ENCODE data around the gene ZFYVE16.

GRCh38 chr5:80509362-80509761 is 101.5 kb downstream of the ZFYVE16 start:
- TF ChIP-seq POLR2A (IDR thresholded peaks at IDR 0.05; ENCODE audit: low read depth, low read length) (no peak), POLR2AphosphoS5 (IDR thresholded peaks at IDR 0.05; ENCODE audit: low read depth, low read length) (no peak), PAX5 (IDR thresholded peaks at IDR 0.05; ENCODE audit: insufficient read depth, low read length, severe bottlenecking) (no peak), TAF1 (IDR thresholded peaks at IDR 0.05; ENCODE audit: low read depth, low read length) (no peak)

All from GM12891 (cell line).